ENCODE results near the gene CNTNAP5. TPM values are rescaled to one million over a fixed set of nuclear protein-coding genes. Genes with fewer than 3 reads are reported as not detected.

CNTNAP5 gene
- total RNA-seq, 2 donors from 2014 or later: not detected

DNA sequence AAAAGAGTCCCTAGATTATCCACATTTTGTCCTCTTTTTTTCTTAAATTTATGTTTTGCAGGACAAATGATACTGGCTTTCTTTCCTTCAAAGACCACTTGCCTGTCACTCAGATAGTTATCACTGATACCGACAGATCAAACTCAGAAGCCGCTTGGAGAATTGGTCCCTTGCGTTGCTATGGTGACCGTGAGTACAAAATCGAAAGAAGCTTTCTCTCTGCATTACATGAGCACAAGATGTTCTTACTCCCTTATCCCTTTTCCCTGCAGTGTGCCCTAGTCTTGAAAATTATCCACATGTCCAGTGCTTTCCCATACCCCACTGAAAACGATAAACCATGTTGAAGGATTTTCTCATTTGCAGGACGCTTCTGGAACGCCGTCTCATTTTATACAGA lies 738.5 kb downstream of the CNTNAP5 start:
- H3K4me1 Mint-ChIP-seq: no peaks in the 10 kb centered on the region
- no peaks in the 10 kb centered on the region for H3K9me3 Mint-ChIP-seq
- H3K27me3 Mint-ChIP-seq: no peaks in the 10 kb centered on the region
- no peak overlapping the region for H3K27ac Mint-ChIP-seq
- no peak for ATAC-seq (replicated peaks)
- H3K36me3 Mint-ChIP-seq (ENCODE audit: low read depth): no peaks in the 10 kb centered on the region
- H3K4me3 Mint-ChIP-seq: no peak overlapping the region

GRCh38 chr2:124774781-124775180 lies 749.7 kb downstream of the CNTNAP5 start:
- Mint-ChIP-seq H3K27ac (no peak overlapping the region), H3K4me3 (no peak overlapping the region), H3K36me3 (ENCODE audit: low read depth) (no peaks in the 10 kb centered on the region), H3K9me3 (peaks cover 8% of the 10 kb centered on the region), H3K27me3 (no peaks in the 10 kb centered on the region), H3K4me1 (no peaks in the 10 kb centered on the region)
- no peak for ATAC-seq (replicated peaks)

DNA sequence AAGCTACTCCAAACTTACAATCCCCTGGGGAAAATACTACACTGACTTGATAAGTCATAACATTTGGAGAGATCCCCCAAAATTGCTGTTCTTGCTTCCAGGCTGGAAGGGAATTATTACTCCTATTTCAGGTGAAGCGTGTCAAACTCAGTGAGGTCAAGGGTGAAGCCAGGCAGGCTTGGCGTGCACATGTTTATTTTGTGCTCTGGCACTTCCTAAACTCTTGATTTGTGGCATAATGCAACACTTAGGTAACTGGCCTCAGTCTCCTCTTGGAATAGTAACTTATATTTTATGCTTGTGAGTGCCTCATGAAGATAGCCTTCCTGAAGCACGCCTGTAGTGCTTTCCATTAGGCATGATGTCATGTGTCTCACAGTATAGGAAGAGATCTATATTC lies 751.2 kb downstream of the CNTNAP5 start:
- H3K4me3 Mint-ChIP-seq: no peak overlapping the region
- peaks cover 9% of the 10 kb centered on the region for H3K9me3 Mint-ChIP-seq
- no peak overlapping the region for H3K27ac Mint-ChIP-seq
- H3K4me1 Mint-ChIP-seq: no peaks in the 10 kb centered on the region
- no peaks in the 10 kb centered on the region for H3K36me3 Mint-ChIP-seq (ENCODE audit: low read depth)
- ATAC-seq (replicated peaks): no peak
- H3K27me3 Mint-ChIP-seq: no peaks in the 10 kb centered on the region

DNA sequence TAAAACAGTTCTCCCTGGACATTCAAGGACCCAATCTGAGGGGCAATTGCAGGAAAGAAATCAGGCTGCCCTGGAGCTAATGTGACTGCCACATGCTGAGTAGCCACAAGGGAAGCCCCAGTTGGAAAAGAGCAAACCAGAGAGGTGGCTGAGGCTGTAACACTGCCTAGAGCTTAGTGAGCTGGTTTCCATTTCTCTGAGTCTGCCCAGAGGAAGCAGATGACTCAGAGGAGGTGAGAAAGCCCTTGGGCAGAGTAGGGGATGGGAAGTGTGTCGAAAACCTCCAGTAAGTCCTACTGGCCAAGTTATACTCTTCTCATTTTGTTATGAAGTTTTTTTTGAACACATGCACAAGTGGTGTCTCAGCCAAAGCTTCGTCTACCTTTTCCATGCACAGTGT lies 753.0 kb downstream of the CNTNAP5 start:
- no peak overlapping the region for H3K27ac Mint-ChIP-seq
- H3K4me1 Mint-ChIP-seq: no peaks in the 10 kb centered on the region
- peaks cover 5% of the 10 kb centered on the region for H3K9me3 Mint-ChIP-seq
- H3K4me3 Mint-ChIP-seq: no peak overlapping the region
- H3K36me3 Mint-ChIP-seq (ENCODE audit: low read depth): no peaks in the 10 kb centered on the region
- ATAC-seq (replicated peaks): no peak
- no peaks in the 10 kb centered on the region for H3K27me3 Mint-ChIP-seq

- Mint-ChIP-seq H3K4me3 (no peak overlapping the region), H3K36me3 (ENCODE audit: low read depth) (no peaks in the 10 kb centered on the region), H3K9me3 (peaks cover 3% of the 10 kb centered on the region), H3K27me3 (no peaks in the 10 kb centered on the region), H3K27ac (no peak overlapping the region), H3K4me1 (no peaks in the 10 kb centered on the region)
- no peak for ATAC-seq (replicated peaks)
Observed at GRCh38 chr2:124796647-124797046, 771.6 kb downstream of the CNTNAP5 start.

GRCh38 chr2:124797049-124797448 lies 772.0 kb downstream of the CNTNAP5 start:
- ATAC-seq (replicated peaks): no peak
- no peaks in the 10 kb centered on the region for H3K36me3 Mint-ChIP-seq (ENCODE audit: low read depth)
- H3K27ac Mint-ChIP-seq: no peak overlapping the region
- H3K27me3 Mint-ChIP-seq: no peaks in the 10 kb centered on the region
- no peaks in the 10 kb centered on the region for H3K4me1 Mint-ChIP-seq
- H3K9me3 Mint-ChIP-seq: peaks cover 3% of the 10 kb centered on the region
- H3K4me3 Mint-ChIP-seq: no peak overlapping the region

- ATAC-seq (replicated peaks): no peak
- no peak overlapping the region for H3K27ac Mint-ChIP-seq
- no peaks in the 10 kb centered on the region for H3K4me1 Mint-ChIP-seq
- no peaks in the 10 kb centered on the region for H3K27me3 Mint-ChIP-seq
- no peak overlapping the region for H3K4me3 Mint-ChIP-seq
- no peaks in the 10 kb centered on the region for H3K36me3 Mint-ChIP-seq (ENCODE audit: low read depth)
- peaks cover 6% of the 10 kb centered on the region for H3K9me3 Mint-ChIP-seq
Observed at GRCh38 chr2:124798551-124798950, 773.5 kb downstream of the CNTNAP5 start.

GRCh38 chr2:124804014-124804940 lies 779.2 kb downstream of the CNTNAP5 start:
- no peaks in the 10 kb centered on the region for H3K27me3 Mint-ChIP-seq
- ATAC-seq (replicated peaks): no peak
- H3K4me1 Mint-ChIP-seq: no peaks in the 10 kb centered on the region
- H3K27ac Mint-ChIP-seq: no peak overlapping the region
- no peak overlapping the region for H3K4me3 Mint-ChIP-seq
- H3K36me3 Mint-ChIP-seq (ENCODE audit: low read depth): no peaks in the 10 kb centered on the region
- peaks cover 10% of the 10 kb centered on the region for H3K9me3 Mint-ChIP-seq

DNA sequence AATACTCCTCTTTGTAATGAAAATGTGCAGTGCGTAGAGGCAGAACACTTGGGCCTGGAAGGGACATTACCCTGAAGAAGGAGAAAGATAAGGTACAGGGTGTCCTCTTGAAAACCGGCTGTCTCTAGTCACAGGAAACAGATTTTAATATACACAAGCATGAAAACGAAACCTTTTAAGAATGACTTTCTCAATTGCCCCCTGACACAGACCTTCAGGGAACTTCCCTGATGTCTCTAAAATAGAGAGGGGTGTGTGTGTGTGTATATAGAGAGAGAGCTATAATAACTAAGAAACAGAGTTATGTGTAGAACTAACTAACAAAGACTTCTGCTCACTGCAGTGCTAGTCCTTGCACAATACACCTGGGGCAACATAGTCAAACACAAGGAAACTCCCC lies 780.0 kb downstream of the CNTNAP5 start:
- Mint-ChIP-seq H3K36me3 (ENCODE audit: low read depth) (no peaks in the 10 kb centered on the region), H3K27me3 (no peaks in the 10 kb centered on the region), H3K4me1 (no peaks in the 10 kb centered on the region), H3K9me3 (peaks cover 12% of the 10 kb centered on the region), H3K27ac (no peak overlapping the region), H3K4me3 (no peak overlapping the region)
- ATAC-seq (replicated peaks): no peak

DNA sequence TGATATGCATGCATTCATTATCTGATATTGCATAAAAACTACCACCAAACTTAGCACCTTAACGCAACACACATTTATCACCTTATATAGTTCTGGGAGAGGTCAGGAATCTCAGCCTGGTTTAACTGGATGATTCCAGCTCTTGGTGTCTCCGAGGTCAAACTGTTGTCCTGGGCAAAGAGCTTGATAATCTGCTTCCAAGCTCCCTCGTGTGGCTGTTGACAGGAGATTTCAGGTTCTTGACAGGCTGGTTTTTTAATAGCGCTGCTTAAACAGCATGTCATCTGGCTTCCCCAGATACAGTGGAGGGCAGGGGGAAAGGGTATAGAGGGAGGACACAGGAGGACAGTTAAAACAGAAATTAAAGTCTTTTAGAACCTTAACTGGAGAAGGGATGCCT lies 785.0 kb downstream of the CNTNAP5 start:
- H3K9me3 Mint-ChIP-seq: peaks cover 16% of the 10 kb centered on the region
- H3K4me3 Mint-ChIP-seq: no peak overlapping the region
- H3K4me1 Mint-ChIP-seq: no peaks in the 10 kb centered on the region
- no peaks in the 10 kb centered on the region for H3K27me3 Mint-ChIP-seq
- no peak overlapping the region for H3K27ac Mint-ChIP-seq
- ATAC-seq (replicated peaks): no peak
- H3K36me3 Mint-ChIP-seq (ENCODE audit: low read depth): no peaks in the 10 kb centered on the region

DNA sequence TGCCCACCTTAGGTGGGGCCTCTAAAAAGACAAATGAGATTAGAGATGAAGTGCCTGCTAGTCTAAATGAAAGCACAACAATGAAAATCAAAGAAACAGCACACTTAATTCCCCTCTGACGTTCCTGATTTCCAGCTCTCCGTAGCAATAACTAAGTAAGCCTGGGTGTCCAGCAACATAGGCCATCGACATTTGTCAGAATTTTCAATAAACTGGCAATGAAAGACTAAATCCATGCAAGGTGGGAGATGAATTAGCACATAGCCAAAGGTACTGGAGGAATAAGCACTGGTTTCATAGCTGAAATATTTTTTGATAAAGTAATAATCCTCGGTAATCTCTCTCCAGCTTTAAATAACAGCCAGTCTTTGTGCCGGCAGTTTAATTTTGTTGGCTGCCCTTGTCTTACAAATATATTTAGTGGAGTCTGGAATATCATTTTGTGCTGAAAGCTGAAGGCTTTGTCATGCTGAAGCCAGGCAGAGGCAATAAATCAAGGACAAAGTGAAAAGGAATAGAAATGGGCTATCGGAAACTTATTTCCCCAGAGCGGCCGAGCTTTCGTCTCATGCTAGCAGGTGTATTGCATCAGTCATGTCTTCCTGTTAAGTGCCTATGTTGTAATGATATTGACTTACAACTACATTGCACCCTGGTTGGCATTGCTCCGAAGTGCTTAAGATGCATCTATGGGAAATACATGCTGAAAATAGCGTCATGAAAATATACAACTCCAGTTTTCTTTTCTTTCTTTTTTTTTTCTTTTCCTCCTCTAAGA lies 790.1 kb downstream of the CNTNAP5 start:
- H3K27ac Mint-ChIP-seq: no peak overlapping the region
- no peak overlapping the region for H3K4me3 Mint-ChIP-seq
- no peaks in the 10 kb centered on the region for H3K36me3 Mint-ChIP-seq (ENCODE audit: low read depth)
- peaks cover 22% of the 10 kb centered on the region for H3K9me3 Mint-ChIP-seq
- no peaks in the 10 kb centered on the region for H3K4me1 Mint-ChIP-seq
- ATAC-seq (replicated peaks): no peak
- H3K27me3 Mint-ChIP-seq: no peaks in the 10 kb centered on the region

DNA sequence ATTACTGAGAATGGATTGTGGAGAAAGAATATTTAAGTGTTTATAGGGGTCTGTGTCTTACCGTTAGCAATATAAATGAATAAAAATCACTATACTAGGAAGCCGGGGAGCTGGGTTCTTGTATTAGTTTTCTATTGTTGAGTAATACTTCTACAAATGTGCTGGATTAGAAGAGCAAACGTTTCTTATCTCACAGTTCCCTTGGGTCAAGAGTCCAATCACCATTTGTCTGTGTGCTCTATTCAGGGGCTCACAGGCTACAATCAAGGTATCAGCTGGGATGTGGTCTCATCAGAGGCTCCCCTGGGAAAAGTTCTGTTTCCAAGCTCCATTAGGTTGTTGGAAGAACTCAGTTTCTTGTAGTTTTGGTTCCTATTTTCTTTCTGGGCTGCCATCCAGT lies 790.9 kb downstream of the CNTNAP5 start:
- no peaks in the 10 kb centered on the region for H3K4me1 Mint-ChIP-seq

DNA sequence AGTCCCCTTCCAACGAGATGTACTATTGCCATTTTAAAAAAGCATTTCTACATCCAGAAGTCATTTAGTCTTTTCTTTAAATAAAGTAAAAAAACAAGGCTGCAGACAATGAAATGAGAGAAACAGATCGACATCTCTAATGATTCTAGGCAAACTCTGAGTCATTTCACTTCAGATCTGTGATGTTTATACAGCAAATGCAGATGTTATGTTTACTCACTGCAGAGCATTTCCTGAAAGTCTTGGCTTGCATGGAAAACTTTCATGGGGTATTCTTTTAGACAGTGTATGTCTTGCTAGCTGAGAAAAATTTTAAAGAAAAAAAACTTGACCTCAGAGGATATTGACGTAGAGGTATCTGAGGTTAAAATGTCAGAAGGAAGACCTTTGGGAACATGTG lies 797.4 kb downstream of the CNTNAP5 start:
- no peak for ATAC-seq (replicated peaks)
- H3K9me3 Mint-ChIP-seq: peaks cover 6% of the 10 kb centered on the region
- H3K27ac Mint-ChIP-seq: no peak overlapping the region
- H3K4me3 Mint-ChIP-seq: no peak overlapping the region
- H3K4me1 Mint-ChIP-seq: no peaks in the 10 kb centered on the region
- H3K27me3 Mint-ChIP-seq: no peaks in the 10 kb centered on the region
- H3K36me3 Mint-ChIP-seq (ENCODE audit: low read depth): no peaks in the 10 kb centered on the region

More for the DNA sequence above, 790.9 kb downstream of the CNTNAP5 start:
- no peaks in the 10 kb centered on the region for H3K27me3 Mint-ChIP-seq
- H3K4me3 Mint-ChIP-seq: no peak overlapping the region
- H3K36me3 Mint-ChIP-seq (ENCODE audit: low read depth): no peaks in the 10 kb centered on the region
- no peak for ATAC-seq (replicated peaks)
- no peak overlapping the region for H3K27ac Mint-ChIP-seq
- H3K9me3 Mint-ChIP-seq: peaks cover 16% of the 10 kb centered on the region

DNA sequence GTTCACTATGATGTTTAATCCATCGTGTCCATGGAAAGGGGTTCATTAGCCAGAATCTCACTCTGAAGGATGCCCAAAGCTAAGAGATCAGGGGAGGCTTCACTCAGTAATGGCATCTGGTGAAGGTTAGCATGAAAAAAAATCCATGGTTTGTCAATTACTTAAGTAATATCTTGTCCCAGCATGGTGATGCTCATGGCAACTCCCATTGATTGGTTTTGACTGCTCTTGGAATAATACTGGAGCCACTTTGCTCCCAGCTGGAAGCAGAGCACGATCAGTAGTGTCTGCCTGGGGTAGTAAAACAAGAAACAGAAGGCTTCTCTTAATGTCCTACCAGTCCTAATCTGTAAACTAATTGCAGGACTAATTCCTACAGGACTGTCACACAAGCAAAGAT lies 799.4 kb downstream of the CNTNAP5 start:
- no peaks in the 10 kb centered on the region for H3K27me3 Mint-ChIP-seq
- ATAC-seq (replicated peaks): no peak

DNA sequence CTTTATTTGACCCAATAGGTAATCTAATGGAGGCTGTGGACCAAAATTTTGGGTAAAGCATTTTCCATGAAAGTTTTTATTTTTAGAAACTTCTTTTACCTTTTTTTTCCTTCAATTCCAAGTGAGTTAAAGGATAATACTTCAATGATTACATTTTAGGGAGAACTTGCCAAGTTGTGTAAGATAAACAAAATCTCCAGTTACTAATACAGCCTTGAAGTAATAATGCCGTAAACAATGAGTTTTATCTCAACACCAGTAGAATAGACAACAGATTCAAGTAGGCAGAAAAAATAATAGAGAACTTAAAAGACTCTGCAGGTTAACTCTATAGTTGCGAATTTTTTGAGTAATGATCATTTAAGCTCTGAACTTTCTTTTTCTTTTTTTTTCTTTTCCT lies 807.4 kb downstream of the CNTNAP5 start:
- no peak overlapping the region for H3K4me3 Mint-ChIP-seq
- ATAC-seq (replicated peaks): no peak
- no peaks in the 10 kb centered on the region for H3K27me3 Mint-ChIP-seq

More for the DNA sequence above, 799.4 kb downstream of the CNTNAP5 start:
- Mint-ChIP-seq H3K9me3 (no peaks in the 10 kb centered on the region), H3K36me3 (ENCODE audit: low read depth) (no peaks in the 10 kb centered on the region), H3K4me3 (no peak overlapping the region), H3K27ac (no peak overlapping the region), H3K4me1 (no peaks in the 10 kb centered on the region)

More for the DNA sequence above, 807.4 kb downstream of the CNTNAP5 start:
- Mint-ChIP-seq H3K4me1 (no peaks in the 10 kb centered on the region), H3K9me3 (no peaks in the 10 kb centered on the region), H3K36me3 (ENCODE audit: low read depth) (no peaks in the 10 kb centered on the region), H3K27ac (no peak overlapping the region)

Data from activated T-helper 17 cell treated with anti-CD3 and anti-CD28 coated beads, Interleukin-2, amount 50 U/mL, for 72 hours (primary cell).